NCI-H460 (cell line): ENCODE data around the gene CUBN. TPM values are rescaled to one million over a fixed set of nuclear protein-coding genes. Genes with fewer than 3 reads are reported as not detected.

Experiments used
- DNase-seq: peaks from one replicate; pipeline ENCODE4 v3.0.0-alpha.2; 2016; ENCODE audit warnings: low read depth; ENCODE audit errors: extremely low read depth
- total RNA-seq: library from RNA; depleted of rRNA; stranded (reverse); fragments of >200 nt; shearing (Covaris generic); gene quantifications from 2 replicates; pipeline ENCODE4 v1.2.3, GENCODE V29; 2014

Gene CUBN
- total RNA-seq, 1 experiment from 2014 or later = 0.67 TPM

- no peak for DNase-seq
Measured at GRCh38 chr10:16941067-16941466, 188.5 kb downstream of the CUBN start.

DNA sequence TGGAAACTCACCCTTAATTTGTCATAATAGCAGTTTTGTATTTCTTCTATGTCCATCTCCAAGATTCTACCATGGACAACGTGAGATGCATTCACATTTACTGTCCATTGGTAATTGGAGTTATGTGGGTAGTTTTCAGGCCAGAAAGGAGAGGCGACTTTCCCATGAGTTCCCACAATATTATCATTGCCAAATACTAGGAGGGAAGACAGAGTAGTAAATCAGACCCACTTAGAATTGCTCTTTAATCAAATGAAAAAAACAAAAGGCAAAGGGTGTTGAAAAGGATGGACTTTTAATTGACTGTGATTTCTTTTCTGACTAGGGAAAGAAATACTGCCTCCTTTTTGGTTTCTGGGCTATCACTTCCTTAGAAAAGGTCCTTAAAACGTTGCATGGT is 190.7 kb downstream of the CUBN start:
- no peak for DNase-seq

DNA sequence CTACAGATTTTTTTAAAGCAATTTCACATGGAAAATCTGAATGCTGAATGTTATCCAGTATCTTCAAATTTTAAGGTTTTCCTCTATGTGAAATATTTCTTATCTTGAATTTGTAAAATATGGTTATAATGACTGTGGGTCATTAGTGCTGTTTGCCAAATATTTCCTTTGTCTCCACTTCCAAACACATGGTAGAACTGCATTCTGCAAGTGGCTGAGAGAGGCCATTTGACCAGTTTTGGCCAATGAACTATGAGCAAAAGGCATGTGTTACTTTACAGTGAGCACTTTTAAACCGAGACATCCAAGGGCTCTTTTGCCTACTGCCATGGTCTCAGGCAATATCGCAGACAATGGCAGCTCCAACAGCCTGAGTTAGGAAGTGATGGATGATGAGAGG is 195.2 kb downstream of the CUBN start:
- no peak for DNase-seq

- DNase-seq = no peak
Measured at GRCh38 chr10:16933783-16934182, 195.8 kb downstream of the CUBN start.

DNA sequence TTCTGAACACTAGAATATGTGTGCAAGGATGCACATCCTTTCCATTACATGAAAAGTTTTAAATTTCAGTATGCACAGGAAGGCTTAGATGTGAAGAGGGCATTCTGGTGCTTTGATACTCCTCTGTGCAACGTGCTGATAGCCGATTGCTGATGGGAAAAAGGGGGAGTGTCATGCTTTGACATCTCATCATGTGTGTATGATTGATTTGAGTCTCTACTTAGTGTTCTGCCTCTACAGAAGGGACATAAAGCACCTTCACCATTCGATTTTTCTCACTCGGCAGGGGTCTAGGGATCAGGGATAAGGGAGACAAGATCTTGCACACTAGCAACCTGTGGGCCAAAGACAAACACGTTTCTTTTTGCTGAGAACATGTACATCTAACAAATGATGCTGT is 197.7 kb downstream of the CUBN start:
- DNase-seq = no peak

DNA sequence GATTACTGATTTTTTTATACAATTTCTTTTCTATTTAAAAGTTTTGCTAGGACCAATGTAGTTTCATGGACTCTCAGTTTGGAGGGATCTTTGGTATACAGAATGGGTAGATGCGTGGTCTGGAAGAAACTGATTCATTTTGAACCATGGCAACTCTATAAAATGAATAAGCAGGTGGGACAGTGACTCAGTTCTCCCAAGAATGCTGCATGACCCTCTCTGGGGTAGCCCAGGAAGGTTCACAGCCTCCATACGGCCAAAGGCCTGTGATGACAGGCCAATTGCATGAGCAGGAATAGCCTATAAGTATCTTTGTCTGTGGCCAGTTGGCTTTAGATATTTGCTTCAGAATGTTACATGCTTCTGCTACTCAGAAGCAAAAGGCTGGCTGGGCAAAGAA is 199.1 kb downstream of the CUBN start:
- no peak for DNase-seq

- no peak for DNase-seq
Measured at GRCh38 chr10:16929069-16929468, 200.5 kb downstream of the CUBN start.

GRCh38 chr10:16927546-16927945 is 202.1 kb downstream of the CUBN start:
- DNase-seq = no peak

GRCh38 chr10:16923726-16924125 is 205.9 kb downstream of the CUBN start:
- DNase-seq = no peak

- DNase-seq = no peak
Measured at GRCh38 chr10:16923309-16923708, 206.3 kb downstream of the CUBN start.

DNA sequence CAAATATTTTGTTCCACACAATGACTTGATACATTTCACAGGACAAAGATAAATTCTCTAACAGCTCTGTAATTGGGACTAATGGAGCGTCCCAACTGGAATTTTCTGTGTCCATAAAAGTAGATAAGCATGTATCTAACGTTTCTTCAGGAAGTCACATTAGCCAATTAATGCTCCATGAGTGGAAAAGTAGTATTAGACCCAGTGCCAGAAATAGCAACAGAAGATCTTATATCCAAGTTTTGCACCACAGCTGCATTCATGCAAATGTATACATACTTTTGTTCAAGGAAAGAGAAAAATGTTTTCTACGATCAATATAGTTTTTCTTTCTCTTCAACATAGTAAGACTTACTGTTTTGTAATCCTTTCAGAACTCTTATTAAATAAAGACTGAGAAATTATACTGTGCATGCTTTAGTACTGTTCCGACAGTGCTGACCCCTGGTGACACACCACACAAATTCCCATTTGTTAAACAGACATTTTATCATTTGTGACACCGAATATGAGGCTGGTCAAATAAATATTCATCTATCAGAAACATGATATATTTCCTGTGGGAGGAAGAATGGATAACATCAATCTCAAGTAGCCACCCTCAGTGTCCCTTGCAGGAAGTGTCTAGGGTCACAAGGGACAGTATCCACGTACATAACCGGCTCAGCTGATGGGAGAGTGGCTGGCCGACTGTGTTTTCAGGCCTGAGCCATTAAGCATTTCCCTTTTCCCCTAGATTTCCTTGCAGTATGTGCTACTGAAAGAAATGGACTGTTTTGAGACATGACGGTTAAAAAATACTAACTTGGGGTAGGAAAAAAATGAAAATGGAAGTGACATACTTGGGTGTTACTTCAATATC is 210.3 kb downstream of the CUBN start:
- no peak for DNase-seq

- DNase-seq = no peak
Measured at GRCh38 chr10:16916496-16916895, 213.1 kb downstream of the CUBN start.

DNA sequence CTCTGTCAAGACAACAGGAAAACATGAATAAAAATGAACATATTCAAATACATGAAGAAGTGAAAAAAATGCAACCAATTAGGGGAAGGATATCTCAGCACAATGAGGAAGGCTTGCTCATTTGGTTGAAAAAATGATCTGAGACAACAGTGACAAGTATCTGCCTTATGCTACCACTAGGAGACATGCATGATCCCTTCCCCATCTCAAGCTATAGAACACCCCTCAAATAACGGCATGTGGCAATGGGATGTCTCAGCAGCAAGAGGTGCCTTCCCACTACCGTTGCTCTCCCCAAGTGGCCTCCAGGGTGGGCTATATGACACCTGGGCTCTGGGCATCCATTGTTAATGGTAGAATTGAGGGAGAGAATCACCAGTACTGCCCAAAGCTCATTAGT is 214.3 kb downstream of the CUBN start:
- no peak for DNase-seq

DNA sequence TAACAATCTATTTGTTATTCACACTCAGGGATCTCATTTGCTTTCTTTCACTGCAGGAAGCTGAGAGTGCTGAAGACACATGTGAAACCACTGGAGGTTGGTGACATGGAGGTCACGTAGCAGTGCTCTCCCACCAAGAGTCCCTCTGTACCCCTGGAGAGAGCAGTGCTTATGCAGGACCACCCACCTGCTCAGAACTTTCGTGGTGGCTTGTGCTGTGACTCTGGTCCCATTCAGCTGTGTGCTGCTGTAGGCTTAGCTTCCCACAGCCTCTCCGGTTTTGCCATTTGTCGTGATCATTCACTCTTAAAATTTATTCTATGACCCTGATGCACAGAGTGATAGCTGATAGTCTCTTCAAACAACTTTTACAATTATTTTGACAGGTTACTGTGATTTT is 216.3 kb downstream of the CUBN start:
- DNase-seq = no peak

DNA sequence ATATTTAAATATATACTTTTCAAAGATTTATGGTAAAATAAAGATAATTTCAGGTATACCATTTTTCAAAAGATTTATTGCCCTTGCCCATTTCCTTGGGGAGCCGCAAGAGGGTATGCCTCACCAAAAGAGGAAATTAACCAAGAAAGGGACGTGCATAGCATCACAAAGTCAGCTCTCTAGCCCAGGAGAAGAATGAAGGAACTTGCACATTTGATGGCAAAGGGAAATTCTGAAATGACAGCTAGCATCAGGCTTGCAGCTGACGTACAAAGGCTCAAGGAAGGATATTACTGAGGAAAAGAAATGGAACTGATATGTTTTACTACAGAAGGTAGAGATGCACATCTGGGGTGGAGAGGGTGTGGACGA is 218.8 kb downstream of the CUBN start:
- peak; percentile 42 for DNase-seq

GRCh38 chr10:16909961-16910792 is 219.4 kb downstream of the CUBN start:
- DNase-seq = no peak

- no peak for DNase-seq
Measured at GRCh38 chr10:16909271-16909767, 220.3 kb downstream of the CUBN start.

- DNase-seq = no peak
Measured at GRCh38 chr10:16907687-16908086, 221.9 kb downstream of the CUBN start.

DNA sequence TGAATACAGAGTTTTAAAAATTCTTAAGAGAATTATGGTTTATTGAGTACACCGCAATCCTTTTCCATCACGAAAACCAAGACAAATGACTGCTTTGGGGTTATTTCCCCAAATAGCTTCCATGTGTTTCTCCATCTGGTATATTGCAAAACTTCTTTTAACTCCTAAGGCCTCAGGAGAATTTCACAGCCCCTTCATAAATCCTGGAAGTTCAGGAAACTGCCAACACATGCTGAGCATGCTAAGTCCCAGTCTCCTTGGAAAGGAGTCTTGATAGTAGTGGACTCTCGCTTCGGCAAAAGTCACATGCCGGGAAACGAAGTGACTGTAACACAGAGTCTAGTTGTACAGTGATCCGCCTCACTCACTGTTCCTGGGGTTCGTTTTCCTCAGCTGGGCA is 224.3 kb downstream of the CUBN start:
- DNase-seq = no peak

DNA sequence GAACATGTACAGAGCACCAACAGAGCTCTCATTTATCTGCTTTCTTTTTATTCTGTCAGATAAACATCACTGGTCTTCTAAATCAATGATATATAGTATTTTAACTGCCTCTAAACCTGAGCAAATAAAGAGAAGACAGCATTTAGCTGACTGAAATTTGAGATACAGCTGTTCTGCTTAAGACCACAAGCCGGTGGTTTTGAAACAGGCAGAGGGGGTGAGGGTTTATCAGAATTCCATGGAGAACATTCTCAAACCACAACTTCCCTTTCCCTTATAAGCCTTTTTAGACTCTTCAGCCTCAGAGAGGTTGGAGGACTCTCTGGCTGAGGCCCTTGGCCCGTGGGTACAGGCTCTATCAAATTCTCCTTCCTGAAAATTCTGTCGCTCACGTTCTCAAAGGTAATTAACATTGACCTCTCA is 225.0 kb downstream of the CUBN start:
- DNase-seq = no peak

- no peak for DNase-seq
Measured at GRCh38 chr10:16904049-16904448, 225.6 kb downstream of the CUBN start.

DNA sequence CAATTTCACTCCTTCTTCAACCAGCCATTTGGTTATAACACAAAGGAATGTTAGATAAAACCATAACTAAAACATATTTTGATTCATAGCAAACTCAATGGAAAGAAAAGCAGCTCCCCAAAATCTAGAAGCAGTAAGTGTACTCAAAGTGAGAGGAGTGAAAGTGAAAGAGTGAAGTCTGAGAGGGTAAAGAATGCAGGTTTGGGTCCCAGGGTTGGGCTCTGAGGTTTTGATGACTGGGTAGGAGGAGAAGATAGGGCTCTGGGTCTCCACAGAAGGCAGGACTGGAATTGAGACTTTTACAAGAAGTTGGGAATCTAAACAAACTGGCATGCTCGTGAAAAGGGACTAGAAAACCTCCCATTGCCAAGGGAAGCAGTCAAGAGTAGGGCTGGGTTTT is 227.0 kb downstream of the CUBN start:
- DNase-seq = no peak
